Common myeloid progenitor, CD34-positive (primary cell): ENCODE results near the gene AKAP8L.

Source experiments
- CTCF ChIA-PET: fragments of 350-600 bp; sonication (Branson Sonifier 250); formaldehyde crosslinking; loops from one replicate; lab custom pipeline; 2021; ENCODE audit warnings: antibody characterized with exemption; lab: Charles Lee
- POLR2A ChIA-PET: fragments of 350-600 bp; sonication (Branson Sonifier 250); formaldehyde crosslinking; loops from one replicate; lab custom pipeline; 2021; ENCODE audit warnings: antibody characterized with exemption; lab: Charles Lee
- DNase-seq, 3 donors: peaks; one replicate each; pipeline versions ENCODE4 v3.0.0 to v3.0.0-alpha.2; 2013
- H3K27ac ChIP-seq, 2 experiments: 1 replicate in 1 of 2; 2 replicates in 1 of 2; pipeline ENCODE4 v1.7.0; 2013; ENCODE audit warnings: inconsistent platforms in 2 of 2, low read length in 2 of 2, mild to moderate bottlenecking in 2 of 2, low read depth in 1 of 2, moderate library complexity in 1 of 2; ENCODE audit not compliant: severe bottlenecking in 2 of 2, insufficient read depth in 1 of 2, poor library complexity in 1 of 2
- H3K27me3 ChIP-seq, 5 experiments: replicated peaks in 2 of 5; 1 replicate in 3 of 5; 2 replicates in 2 of 5; pipeline versions ENCODE4 v1.6.1 to v1.7.0; 2013; ENCODE audit warnings: low read length in 4 of 5, mild to moderate bottlenecking in 2 of 5, moderate library complexity in 2 of 5, inconsistent platforms in 1 of 5; ENCODE audit not compliant: insufficient read depth in 5 of 5, control insufficient read depth in 4 of 5
- H3K36me3 ChIP-seq, 4 experiments: 1 replicate in 2 of 4; 2 replicates in 2 of 4; pipeline versions ENCODE4 v1.6.1 to v1.7.0; 2013; ENCODE audit warnings: low read length in 3 of 4, control low read depth in 1 of 4, mild to moderate bottlenecking in 1 of 4; ENCODE audit not compliant: control insufficient read depth in 4 of 4, insufficient read depth in 4 of 4
- H3K4me1 ChIP-seq, 4 experiments: 1 replicate in 3 of 4; 2 replicates in 1 of 4; pipeline versions ENCODE4 v1.6.1 to v1.7.1; 2013; ENCODE audit warnings: low read length in 3 of 4, mild to moderate bottlenecking in 3 of 4, control low read depth in 1 of 4, inconsistent platforms in 1 of 4, moderate library complexity in 1 of 4; ENCODE audit not compliant: control insufficient read depth in 4 of 4, insufficient read depth in 4 of 4; ENCODE audit errors: control extremely low read depth in 1 of 4
- H3K4me3 ChIP-seq, 7 experiments: 1 replicate in 4 of 7; 2 replicates in 3 of 7; pipeline versions ENCODE4 v1.5.1 to v1.7.0; 2013; ENCODE audit warnings: mild to moderate bottlenecking in 7 of 7, low read length in 6 of 7, moderate library complexity in 6 of 7, inconsistent platforms in 2 of 7, low read depth in 2 of 7, control low read depth in 1 of 7; ENCODE audit not compliant: insufficient read depth in 4 of 7, control insufficient read depth in 1 of 7; ENCODE audit errors: extremely low read depth in 1 of 7
- H3K9me3 ChIP-seq, 5 experiments: 1 replicate in 4 of 5; 2 replicates in 1 of 5; pipeline versions ENCODE4 v1.6.1 to v1.7.1; 2013; ENCODE audit warnings: low read length in 4 of 5, mild to moderate bottlenecking in 2 of 5, inconsistent platforms in 1 of 5, low read depth in 1 of 5, moderate library complexity in 1 of 5; ENCODE audit not compliant: control insufficient read depth in 4 of 5, insufficient read depth in 2 of 5; ENCODE audit errors: control extremely low read depth in 1 of 5
- whole genome bisulfite sequencing: methylation state at CpG from one replicate; pipeline ENCODE4 v1.1.5; 2013; ENCODE audit not compliant: insufficient coverage; 5-methylcytosine and 5-hydroxymethylcytosine counted together

AKAP8L gene

GRCh38 chr19:15428956-15429824, 10.4 kb upstream of the AKAP8L start:
- peaks cover 2 to 31% (median 25%) of the 10 kb centered on the region in 4 experiments for H3K4me1 ChIP-seq
- CTCF ChIA-PET = interaction anchor here (1.0 to 4.1 kb wide), 3 partner anchors 9 to 34 kb away, joined by 3 to 32 read pairs (median 6); partner anchors contain the start of gene AKAP8L
- POLR2A ChIA-PET = no interaction called here

GRCh38 chr19:15427991-15428471, 9.2 kb upstream of the AKAP8L start:
- H3K36me3 ChIP-seq = peaks cover 5 to 73% (median 54%) of the 10 kb centered on the region in 4 experiments
- no peak overlapping the region for H3K27ac ChIP-seq
- ChIA-PET POLR2A (no interaction called here), CTCF (interaction anchor here (0.7 to 4.1 kb wide), 3 partner anchors 8 to 129 kb away, joined by 3 to 32 read pairs (median 3); partner anchors contain the start of gene AKAP8L)
- 95% methylated on average over 30 of the region's 35 CpGs for WGBS
- H3K27me3 ChIP-seq = no peaks in the 10 kb centered on the region
- peaks cover 0 to 9% (median 6%) of the 10 kb centered on the region in 5 experiments for H3K9me3 ChIP-seq
- peaks cover 2 to 24% (median 18%) of the 10 kb centered on the region in 4 experiments for H3K4me1 ChIP-seq
- no peak for DNase-seq
- no peak overlapping the region for H3K4me3 ChIP-seq

More at GRCh38 chr19:15428956-15429824, 10.4 kb upstream of the AKAP8L start:
- no peaks in the 10 kb centered on the region for H3K9me3 ChIP-seq
- H3K27ac ChIP-seq = no peak overlapping the region
- H3K4me3 ChIP-seq = no peak overlapping the region
- WGBS = 97% methylated on average over 15 of the region's 22 CpGs
- peaks cover 0 to 62% (median 44%) of the 10 kb centered on the region in 4 experiments for H3K36me3 ChIP-seq
- H3K27me3 ChIP-seq = no peaks in the 10 kb centered on the region
- DNase-seq = no peak

GRCh38 chr19:15427350-15427700, 8.5 kb upstream of the AKAP8L start:
- CTCF ChIA-PET = interaction anchor here (1.4 kb wide), 1 partner anchor 129 kb away, joined by 4 read pairs; no protein-coding TSS in a partner anchor

GRCh38 chr19:15426485-15427349, 7.9 kb upstream of the AKAP8L start:
- peak in 2 of 3 donors; percentile 41 to 49 for DNase-seq
- 96% methylated on average over 11 of the region's 16 CpGs for WGBS
- ChIA-PET CTCF (interaction anchor here (1.4 kb wide), 1 partner anchor 130 kb away, joined by 4 read pairs; no protein-coding TSS in a partner anchor), POLR2A (no interaction called here)
- Histone ChIP-seq H3K36me3 (peaks cover 5 to 83% (median 62%) of the 10 kb centered on the region in 4 experiments), H3K27ac (no peak overlapping the region), H3K4me3 (no peak overlapping the region), H3K27me3 (no peaks in the 10 kb centered on the region), H3K9me3 (peaks cover 0 to 9% (median 6%) of the 10 kb centered on the region in 5 experiments), H3K4me1 (peaks cover 2 to 18% (median 14%) of the 10 kb centered on the region in 4 experiments)

More at GRCh38 chr19:15427350-15427700, 8.5 kb upstream of the AKAP8L start:
- Histone ChIP-seq H3K4me1 (peaks cover 2 to 20% (median 16%) of the 10 kb centered on the region in 4 experiments), H3K4me3 (no peak overlapping the region), H3K9me3 (peaks cover 0 to 9% (median 6%) of the 10 kb centered on the region in 5 experiments), H3K36me3 (peaks cover 5 to 80% (median 59%) of the 10 kb centered on the region in 4 experiments), H3K27ac (no peak overlapping the region), H3K27me3 (no peaks in the 10 kb centered on the region)
- POLR2A ChIA-PET = no interaction called here
- DNase-seq = no peak
- WGBS = 99% methylated on average over 25 of the region's 25 CpGs

GRCh38 chr19:15425321-15425950, 6.6 kb upstream of the AKAP8L start:
- Histone ChIP-seq H3K27me3 (no peaks in the 10 kb centered on the region), H3K27ac (no peak overlapping the region), H3K4me1 (peaks cover 0 to 6% (median 2%) of the 10 kb centered on the region in 4 experiments), H3K4me3 (no peak overlapping the region), H3K36me3 (peaks cover 5 to 89% (median 64%) of the 10 kb centered on the region in 4 experiments), H3K9me3 (peaks cover 0 to 9% (median 6%) of the 10 kb centered on the region in 5 experiments)
- DNase-seq = peak in 1 of 3 donors; percentile 23
- 97% methylated on average over 21 of the region's 36 CpGs for WGBS
- ChIA-PET CTCF (no interaction called here), POLR2A (no interaction called here)

GRCh38 chr19:15424692-15425272, 6.0 kb upstream of the AKAP8L start:
- Histone ChIP-seq H3K9me3 (peaks cover 0 to 9% (median 6%) of the 10 kb centered on the region in 5 experiments), H3K36me3 (peaks cover 5 to 87% (median 61%) of the 10 kb centered on the region in 4 experiments), H3K27me3 (no peaks in the 10 kb centered on the region), H3K4me3 (no peak overlapping the region), H3K4me1 (peaks cover 0 to 5% (median under 1%) of the 10 kb centered on the region in 4 experiments), H3K27ac (no peak overlapping the region)
- CTCF ChIA-PET = no interaction called here
- 97% methylated on average over 38 of the region's 38 CpGs for WGBS
- DNase-seq = no peak
- POLR2A ChIA-PET = no interaction called here
